Natural killer cell (primary cell): ENCODE measurements around the gene SF3B4. TPM values are rescaled to one million over a fixed set of nuclear protein-coding genes. Genes with fewer than 3 reads are reported as not detected.
"Not testable (repeated sequence)": the region's sequence is repeated elsewhere in the genome, so short reads cannot be mapped to it uniquely, and the experiment has no call there.

Experiments
- ATAC-seq, 3 donors: fragments of 150-1000 bp in 2 of 3; fragments of 200-7000 bp in 1 of 3; cut with Tn5 transposase; 1 replicate in 1 of 3; 2 replicates in 2 of 3; pipeline ENCODE4 v1.10.0; 2021; ENCODE audit warnings: mild to moderate bottlenecking in 2 of 3, moderate library complexity in 2 of 3
- DNase-seq, 2 donors: peaks; one replicate each; pipeline versions ENCODE4 v3.0.0 to v3.0.0-alpha.2; 2013 to 2021; ENCODE audit warnings: mixed read lengths in 1 of 2
- H3K27ac ChIP-seq: one replicate; pipeline ENCODE4 v1.5.1; 2013; ENCODE audit warnings: mild to moderate bottlenecking, low read length
- H3K27me3 ChIP-seq: one replicate; pipeline ENCODE4 v1.6.1; 2013; ENCODE audit warnings: low read length; ENCODE audit not compliant: control insufficient read depth, insufficient read depth
- H3K36me3 ChIP-seq: one replicate; pipeline ENCODE4 v1.6.1; 2013; ENCODE audit warnings: low read length; ENCODE audit not compliant: control insufficient read depth, insufficient read depth
- H3K4me1 ChIP-seq: one replicate; pipeline ENCODE4 v1.6.1; 2013; ENCODE audit warnings: low read length; ENCODE audit not compliant: control insufficient read depth, insufficient read depth
- H3K4me3 ChIP-seq: one replicate; pipeline ENCODE4 v1.5.1; 2013; ENCODE audit warnings: low read length
- H3K9me3 ChIP-seq: one replicate; pipeline ENCODE4 v1.6.1; 2013; ENCODE audit warnings: low read length; ENCODE audit not compliant: control insufficient read depth, insufficient read depth
- H3K27ac Mint-ChIP-seq, 2 donors: one replicate each; pipeline ENCODE4 v1.8.0; 2022; ENCODE audit warnings: mild to moderate bottlenecking in 2 of 2, mixed read lengths in 2 of 2, moderate library complexity in 1 of 2
- H3K27me3 Mint-ChIP-seq, 2 donors: one replicate each; pipeline ENCODE4 v1.8.0; 2022; ENCODE audit warnings: low read depth in 2 of 2, mixed read lengths in 2 of 2
- H3K36me3 Mint-ChIP-seq: one replicate; pipeline ENCODE4 v1.8.0; 2022; ENCODE audit warnings: mixed read lengths
- H3K4me1 Mint-ChIP-seq, 2 donors: one replicate each; pipeline ENCODE4 v1.8.0; 2022; ENCODE audit warnings: mixed read lengths in 2 of 2
- H3K4me3 Mint-ChIP-seq: one replicate; pipeline ENCODE4 v1.8.0; 2022; ENCODE audit warnings: mild to moderate bottlenecking, moderate library complexity, mixed read lengths
- H3K9me3 Mint-ChIP-seq, 2 donors: one replicate each; pipeline ENCODE4 v1.8.0; 2022; ENCODE audit warnings: mixed read lengths in 2 of 2
- WGBS: methylation state at CpG from one replicate; pipeline ENCODE4 v1.1.7; 2013; ENCODE audit warnings: missing lambda C conversion rate; ENCODE audit not compliant: insufficient coverage; 5-methylcytosine and 5-hydroxymethylcytosine counted together
- intact Hi-C: fragments of 100-400 bp; cut with micrococcal nuclease; formaldehyde crosslinking; loops from one replicate; pipeline ENCODE4 v1.14.2; 2022
- total RNA-seq, 4 donors: library from RNA; stranded (reverse); fragments of 120-200 nt in 1 of 4; gene quantifications; one replicate each; pipeline versions ENCODE4 v1.2.3 to v1.2.4, GENCODE V29; 2013 to 2022
- TF ChIP-seq, protein P1 (sequence below): fragments of 200-600 bp; IDR thresholded peaks from one replicate; pipeline ENCODE4 v1.8.0; 2022; ENCODE audit warnings: antibody characterized with exemption

Gene SF3B4
- total RNA-seq, 3 donors from 2014 or later (not counting 1 experiment from before 2014, with no cell fraction given), result 67.3 to 73.7 (median 68.5) TPM

- no peak overlapping the region for H3K27ac ChIP-seq
- no peaks in the 10 kb centered on the region for H3K4me1 ChIP-seq
- no peak for DNase-seq
- peaks cover 12% of the 10 kb centered on the region for H3K36me3 Mint-ChIP-seq
- H3K27ac Mint-ChIP-seq, result peak overlapping the region in 1 of 2 donors; percentile 37
- intact Hi-C loops, result no loop called here
- H3K4me3 ChIP-seq, result no peak overlapping the region
- peaks cover 37% of the 10 kb centered on the region for H3K36me3 ChIP-seq
- no peaks in the 10 kb centered on the region for H3K27me3 Mint-ChIP-seq
- no peaks in the 10 kb centered on the region for H3K9me3 ChIP-seq
- TF ChIP-seq, protein P1, sequence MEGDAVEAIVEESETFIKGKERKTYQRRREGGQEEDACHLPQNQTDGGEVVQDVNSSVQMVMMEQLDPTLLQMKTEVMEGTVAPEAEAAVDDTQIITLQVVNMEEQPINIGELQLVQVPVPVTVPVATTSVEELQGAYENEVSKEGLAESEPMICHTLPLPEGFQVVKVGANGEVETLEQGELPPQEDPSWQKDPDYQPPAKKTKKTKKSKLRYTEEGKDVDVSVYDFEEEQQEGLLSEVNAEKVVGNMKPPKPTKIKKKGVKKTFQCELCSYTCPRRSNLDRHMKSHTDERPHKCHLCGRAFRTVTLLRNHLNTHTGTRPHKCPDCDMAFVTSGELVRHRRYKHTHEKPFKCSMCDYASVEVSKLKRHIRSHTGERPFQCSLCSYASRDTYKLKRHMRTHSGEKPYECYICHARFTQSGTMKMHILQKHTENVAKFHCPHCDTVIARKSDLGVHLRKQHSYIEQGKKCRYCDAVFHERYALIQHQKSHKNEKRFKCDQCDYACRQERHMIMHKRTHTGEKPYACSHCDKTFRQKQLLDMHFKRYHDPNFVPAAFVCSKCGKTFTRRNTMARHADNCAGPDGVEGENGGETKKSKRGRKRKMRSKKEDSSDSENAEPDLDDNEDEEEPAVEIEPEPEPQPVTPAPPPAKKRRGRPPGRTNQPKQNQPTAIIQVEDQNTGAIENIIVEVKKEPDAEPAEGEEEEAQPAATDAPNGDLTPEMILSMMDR, result no peak
- no peak overlapping the region for H3K4me3 Mint-ChIP-seq
- H3K9me3 Mint-ChIP-seq, result no peaks in the 10 kb centered on the region
- peaks cover 0 to 9% of the 10 kb centered on the region in 2 donors for H3K4me1 Mint-ChIP-seq
- no peak for ATAC-seq
- WGBS, result 75% methylated on average over 1 of the region's 3 CpGs
- no peaks in the 10 kb centered on the region for H3K27me3 ChIP-seq
Measured at GRCh38 chr1:149963358-149963757, 35.8 kb upstream of the SF3B4 start.

DNA sequence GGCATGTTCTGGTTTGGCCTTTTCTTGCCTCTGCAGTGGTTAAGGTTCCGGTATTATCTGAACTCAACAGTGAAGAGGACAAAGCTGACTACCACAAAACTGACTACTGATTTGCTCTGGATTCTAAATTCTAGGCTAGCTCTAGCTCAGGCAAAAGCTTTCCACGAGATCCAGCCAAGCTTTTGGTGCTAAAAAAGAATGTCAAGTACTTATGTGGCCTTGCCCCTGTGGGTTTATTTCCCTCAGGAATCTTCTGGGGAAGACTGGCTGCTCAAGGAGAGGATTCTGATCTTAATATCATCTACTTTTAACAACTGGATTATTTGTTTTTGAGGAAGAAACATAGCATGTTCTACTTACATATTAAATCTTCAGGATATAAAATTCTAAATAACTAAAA lies 35.1 kb upstream of the SF3B4 start:
- H3K4me3 ChIP-seq, result no peak overlapping the region
- H3K27me3 Mint-ChIP-seq, result no peaks in the 10 kb centered on the region
- H3K36me3 ChIP-seq, result peaks cover 37% of the 10 kb centered on the region
- no peak overlapping the region for H3K4me3 Mint-ChIP-seq
- TF ChIP-seq, protein P1, result no peak
- H3K9me3 Mint-ChIP-seq, result no peaks in the 10 kb centered on the region
- H3K27ac Mint-ChIP-seq, result peak overlapping the region in 1 of 2 donors; percentile 37
- DNase-seq, result no peak
- H3K27ac ChIP-seq, result no peak overlapping the region
- peaks cover 12% of the 10 kb centered on the region for H3K36me3 Mint-ChIP-seq
- WGBS, result 87% methylated on average over 2 of the region's 2 CpGs
- intact Hi-C loops, result loop anchor here (1.0 kb wide), 4 partner anchors 88 to 259 kb away; no protein-coding TSS in a partner anchor
- no peaks in the 10 kb centered on the region for H3K9me3 ChIP-seq
- H3K4me1 ChIP-seq, result no peaks in the 10 kb centered on the region
- H3K4me1 Mint-ChIP-seq, result peaks cover 0 to 9% of the 10 kb centered on the region in 2 donors
- H3K27me3 ChIP-seq, result no peaks in the 10 kb centered on the region
- no peak for ATAC-seq

GRCh38 chr1:149962039-149962647 lies 34.5 kb upstream of the SF3B4 start:
- WGBS, result 3% methylated on average over 2 of the region's 3 CpGs
- no peaks in the 10 kb centered on the region for H3K27me3 Mint-ChIP-seq
- H3K27ac Mint-ChIP-seq, result peak overlapping the region in 1 of 2 donors; percentile 37
- Histone ChIP-seq H3K27me3 (no peaks in the 10 kb centered on the region), H3K4me1 (no peaks in the 10 kb centered on the region), H3K9me3 (no peaks in the 10 kb centered on the region), H3K36me3 (peaks cover 32% of the 10 kb centered on the region), H3K4me3 (no peak overlapping the region), H3K27ac (no peak overlapping the region)
- H3K9me3 Mint-ChIP-seq, result no peaks in the 10 kb centered on the region
- H3K4me1 Mint-ChIP-seq, result peaks cover 0 to 9% of the 10 kb centered on the region in 2 donors
- peak in 1 of 2 donors; percentile 80 for DNase-seq
- ATAC-seq, result peak; percentile 79 to 93 (median 81)
- no peak overlapping the region for H3K4me3 Mint-ChIP-seq
- TF ChIP-seq, protein P1, result peak; percentile 86
- intact Hi-C loops, result loop anchor here (1.0 kb wide), 4 partner anchors 88 to 259 kb away; no protein-coding TSS in a partner anchor
- peaks cover 12% of the 10 kb centered on the region for H3K36me3 Mint-ChIP-seq

- H3K36me3 ChIP-seq, H3K9me3 Mint-ChIP-seq, H3K4me1 Mint-ChIP-seq, H3K27me3 ChIP-seq, H3K4me3 Mint-ChIP-seq, H3K4me1 ChIP-seq, H3K36me3 Mint-ChIP-seq, H3K27ac ChIP-seq, H3K27me3 Mint-ChIP-seq, intact Hi-C loops, DNase-seq, H3K27ac Mint-ChIP-seq, H3K9me3 ChIP-seq, ATAC-seq, H3K4me3 ChIP-seq: not testable (repeated sequence)
- 95% methylated on average over 14 of the region's 14 CpGs for WGBS
Measured at GRCh38 chr1:149957548-149957947, 29.9 kb upstream of the SF3B4 start.
